22Rv1 (cell line): ENCODE data around the gene GATAD1.

Experiments
- CTCF ChIP-seq: fragments of 450-650 bp; IDR thresholded peaks from 2 replicates; pipeline ENCODE4 v1.5.1; 2017; ENCODE audit warnings: mild to moderate bottlenecking
- ZFX ChIP-seq: fragments of 450-650 bp; IDR thresholded peaks from 2 replicates; pipeline ENCODE4 v1.6.1; 2017; ENCODE audit warnings: antibody characterized with exemption, borderline replicate concordance

DNA sequence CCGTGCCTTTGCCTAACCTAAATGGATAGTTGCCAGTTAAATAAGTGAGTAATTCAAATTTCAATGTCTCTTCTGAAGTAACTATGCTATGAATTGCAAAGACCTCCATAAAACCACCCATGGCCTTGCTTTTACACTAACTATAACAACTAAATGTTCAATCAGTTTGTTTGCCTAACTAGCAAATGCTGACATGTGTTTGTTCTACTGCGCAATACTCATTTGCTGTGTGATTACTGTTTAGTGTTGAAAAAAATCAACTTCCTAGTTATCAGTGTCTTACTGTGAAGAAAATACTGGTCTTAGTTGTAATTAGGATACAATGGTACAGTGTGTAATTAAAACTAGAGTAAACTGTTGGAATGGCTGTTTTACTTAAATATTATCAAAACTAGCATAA lies 47.3 kb upstream of the GATAD1 start:
- TF ChIP-seq CTCF (no peak), ZFX (no peak)
